Forelimb muscle (tissue), 1 donor: Measurements from ENCODE around the gene TRIM45. TPM values are rescaled to one million over a fixed set of nuclear protein-coding genes. Genes with fewer than 3 reads are reported as not detected.

Experiments
- DNase-seq: peaks from one replicate; pipeline ENCODE4 v3.0.0-alpha.2; 2013; ENCODE audit warnings: low read depth
- polyA plus RNA-seq: library from polyadenylated mRNA; unstranded; fragments of 120-200 nt; gene quantifications from one replicate; pipeline ENCODE4 v1.2.1, GENCODE V29; 2013; ENCODE audit not compliant: insufficient read length

The TRIM45 gene
- polyA plus RNA-seq, 1 donor: 24.6 TPM

- no peak for DNase-seq
Observed at GRCh38 chr1:117098287-117098890, 23.2 kb downstream of the TRIM45 start.

- no peak for DNase-seq
Observed at GRCh38 chr1:117097443-117097842, 24.1 kb downstream of the TRIM45 start.

GRCh38 chr1:117096951-117097408, 24.6 kb downstream of the TRIM45 start:
- DNase-seq: no peak

- DNase-seq: no peak
Observed at GRCh38 chr1:117094841-117095604, 26.5 kb downstream of the TRIM45 start.

- no peak for DNase-seq
Observed at GRCh38 chr1:117093870-117094621, 27.5 kb downstream of the TRIM45 start.

GRCh38 chr1:117093091-117093534, 28.4 kb downstream of the TRIM45 start:
- DNase-seq: peak; percentile 54

- no peak for DNase-seq
Observed at GRCh38 chr1:117092594-117092993, 29.0 kb downstream of the TRIM45 start.

- no peak for DNase-seq
Observed at GRCh38 chr1:117089996-117090395, 31.6 kb downstream of the TRIM45 start.

- DNase-seq: no peak
Observed at GRCh38 chr1:117087686-117088085, 33.9 kb downstream of the TRIM45 start.

- no peak for DNase-seq
Observed at GRCh38 chr1:117084231-117084630, 37.3 kb downstream of the TRIM45 start.

GRCh38 chr1:117079737-117080136, 41.8 kb downstream of the TRIM45 start:
- DNase-seq: no peak

- no peak for DNase-seq
Observed at GRCh38 chr1:117077267-117077666, 44.3 kb downstream of the TRIM45 start.

- no peak for DNase-seq
Observed at GRCh38 chr1:117076648-117077047, 44.9 kb downstream of the TRIM45 start.

- no peak for DNase-seq
Observed at GRCh38 chr1:117070124-117070523, 51.4 kb downstream of the TRIM45 start.

- DNase-seq: no peak
Observed at GRCh38 chr1:117069220-117069844, 52.2 kb downstream of the TRIM45 start.

GRCh38 chr1:117068580-117068979, 53.0 kb downstream of the TRIM45 start:
- DNase-seq: no peak

GRCh38 chr1:117067533-117068370, 53.8 kb downstream of the TRIM45 start:
- no peak for DNase-seq

GRCh38 chr1:117066367-117066766, 55.2 kb downstream of the TRIM45 start:
- no peak for DNase-seq

GRCh38 chr1:117061986-117062415, 59.5 kb downstream of the TRIM45 start:
- DNase-seq: no peak
